HG02943 (cell line): ENCODE measurements around the gene PCDHGA1.
A peak's percentile ranks its signal among the peaks of the same experiment; 100 is the strongest.
"Not testable (repeated sequence)": the region's sequence is repeated elsewhere in the genome, so short reads cannot be mapped to it uniquely, and the experiment has no call there.

ENCODE experiments used
- ATAC-seq: cut with Tn5 transposase; IDR thresholded peaks from one replicate; pipeline ENCODE4 v1.9.1; 2021; ENCODE audit warnings: mild to moderate bottlenecking, low read depth, moderate library complexity; ENCODE audit not compliant: unreplicated experiment

PCDHGA1 gene

GRCh38 chr5:141330299-141331080 is at the start of gene PCDHGA1:
PCDHGA1 (plus strand) TSS chr5:141330514.
- no peak for ATAC-seq

GRCh38 chr5:141298376-141298775 is 31.9 kb upstream of the PCDHGA1 start:
- no peak for ATAC-seq

DNA sequence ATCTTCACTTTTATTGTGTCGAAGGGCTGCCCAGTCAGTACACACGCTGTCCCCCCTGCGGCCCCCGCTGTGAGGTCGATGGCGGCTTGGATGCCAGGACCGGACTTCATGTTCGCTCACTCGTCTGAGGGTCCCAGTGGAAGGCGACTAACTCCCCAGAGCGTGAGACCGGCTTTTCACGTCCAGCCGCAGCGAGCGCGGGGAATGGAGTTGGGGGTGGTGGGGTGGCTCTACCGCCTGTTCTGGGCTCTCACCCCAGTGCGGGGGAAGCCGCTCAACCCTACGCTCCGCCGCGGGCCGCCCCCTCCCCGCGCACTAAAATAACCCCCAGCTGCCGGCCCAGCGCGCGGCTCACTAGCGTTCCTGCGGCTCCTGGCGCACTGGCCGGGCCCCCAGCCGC is 26.6 kb upstream of the PCDHGA1 start, which contains the start of gene SLC25A2:
Gene SLC25A2 (minus strand): TSS at position 294 of the 400 bp plus-strand sequence. CDS start 184 bp downstream, at position 110.
- no peak for ATAC-seq

GRCh38 chr5:141306630-141307029 is 23.7 kb upstream of the PCDHGA1 start:
- ATAC-seq, result no peak

- ATAC-seq, result no peak
These were observed 16.6 kb upstream of the PCDHGA1 start for GRCh38 chr5:141313711-141314110.

- ATAC-seq, result not testable (repeated sequence)
These were observed 13.4 kb upstream of the PCDHGA1 start for GRCh38 chr5:141316963-141317362.

DNA sequence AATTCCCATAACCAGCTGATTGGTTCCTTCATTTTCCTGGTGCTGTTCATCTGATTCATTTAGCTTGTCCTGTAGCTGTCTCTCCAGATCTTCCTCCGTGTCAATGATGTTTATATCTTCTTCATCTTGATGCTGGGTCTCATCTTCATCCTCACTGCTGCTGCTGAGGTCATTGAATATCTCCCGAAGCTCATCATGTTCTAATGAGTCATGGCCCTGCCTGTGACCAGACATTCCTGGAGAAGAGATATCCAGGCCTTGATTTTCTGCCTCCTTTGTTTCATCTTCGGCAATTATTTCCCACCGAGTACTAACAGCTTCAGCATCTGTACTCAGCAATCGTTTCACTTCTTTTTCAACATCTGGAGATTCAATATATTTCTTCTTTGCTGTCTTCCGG is 11.1 kb upstream of the PCDHGA1 start:
- ATAC-seq, result no peak

DNA sequence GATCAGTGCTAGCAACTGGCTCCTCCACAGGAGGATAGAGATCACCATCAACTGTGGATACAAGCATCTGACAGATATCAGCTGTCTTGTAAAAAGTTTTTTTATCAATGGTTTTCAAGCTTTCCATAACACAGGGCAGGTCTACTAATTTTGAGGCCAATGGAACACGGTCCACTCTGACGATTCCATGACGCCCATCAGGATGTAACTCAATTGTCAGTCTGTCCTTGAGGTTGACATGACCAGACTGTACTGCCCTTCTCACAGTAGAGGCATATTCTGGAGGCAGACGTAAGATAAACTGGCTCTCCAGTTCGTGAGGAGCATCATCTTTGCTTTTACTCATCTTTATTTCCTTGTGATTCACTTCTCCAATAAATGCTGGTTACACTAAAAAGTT is 10.6 kb upstream of the PCDHGA1 start:
- no peak for ATAC-seq

- peak; percentile 95 for ATAC-seq
These were observed 9.8 kb upstream of the PCDHGA1 start, which contains the start of gene TAF7 for GRCh38 chr5:141320225-141321169. TAF7 (minus strand) TSS chr5:141320784; CDS start chr5:141320044, 740 bp downstream.

DNA sequence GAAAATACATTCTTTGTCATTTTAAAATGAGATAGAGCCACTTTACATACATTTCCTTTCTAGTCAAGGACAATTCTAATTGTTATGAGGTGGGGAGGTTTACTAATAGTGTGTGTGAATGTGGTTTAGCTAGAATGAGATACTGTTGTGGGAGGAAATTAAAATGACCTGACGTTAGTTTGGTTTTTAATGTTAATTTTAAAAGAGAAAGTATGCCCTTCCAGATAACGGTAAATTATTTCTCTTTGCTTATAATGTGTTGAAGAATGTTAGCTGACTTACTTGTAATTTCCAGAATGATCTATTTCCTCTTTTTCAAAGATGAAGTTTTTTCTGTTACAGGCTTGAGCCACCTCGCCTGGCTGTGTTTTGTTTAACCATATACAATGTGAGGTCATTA is 8.1 kb upstream of the PCDHGA1 start:
- no peak for ATAC-seq

DNA sequence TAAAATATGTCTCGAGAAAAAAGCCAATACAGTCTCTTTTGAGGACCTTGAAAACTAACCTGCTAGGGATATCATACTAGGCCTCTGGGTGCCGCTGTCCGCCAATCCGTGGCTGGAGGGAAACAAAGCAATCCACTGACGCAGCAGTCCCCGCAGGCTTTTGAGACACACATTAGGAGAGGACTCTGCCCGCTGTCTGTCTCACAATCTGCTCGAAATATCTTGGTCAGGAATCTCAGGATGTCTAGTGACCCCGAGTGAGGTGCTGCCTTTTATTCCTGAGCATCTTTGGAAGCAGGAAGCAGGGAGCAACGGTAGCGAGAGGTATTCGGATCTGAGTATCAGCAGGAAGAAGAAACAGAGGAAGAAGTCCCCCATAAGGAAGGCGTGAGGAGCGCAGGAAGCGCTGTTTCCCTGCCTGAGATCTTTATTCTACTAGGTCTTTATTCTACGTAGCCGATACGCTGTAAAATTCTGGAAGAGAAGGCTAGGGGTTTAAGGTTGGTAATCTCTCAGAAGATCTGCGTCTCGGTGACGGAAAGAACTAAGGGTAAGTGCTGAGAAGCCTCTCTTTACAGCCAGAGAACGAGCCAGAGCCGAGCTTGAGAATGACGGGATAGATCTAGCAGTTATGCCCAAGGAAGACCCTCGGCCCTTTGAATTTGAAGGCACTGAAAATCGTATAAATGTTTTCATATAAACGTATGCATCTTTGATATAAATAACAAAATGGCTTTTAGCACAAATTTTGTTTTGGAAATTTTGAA is 4.0 kb upstream of the PCDHGA1 start:
- peak; percentile 80 for ATAC-seq

DNA sequence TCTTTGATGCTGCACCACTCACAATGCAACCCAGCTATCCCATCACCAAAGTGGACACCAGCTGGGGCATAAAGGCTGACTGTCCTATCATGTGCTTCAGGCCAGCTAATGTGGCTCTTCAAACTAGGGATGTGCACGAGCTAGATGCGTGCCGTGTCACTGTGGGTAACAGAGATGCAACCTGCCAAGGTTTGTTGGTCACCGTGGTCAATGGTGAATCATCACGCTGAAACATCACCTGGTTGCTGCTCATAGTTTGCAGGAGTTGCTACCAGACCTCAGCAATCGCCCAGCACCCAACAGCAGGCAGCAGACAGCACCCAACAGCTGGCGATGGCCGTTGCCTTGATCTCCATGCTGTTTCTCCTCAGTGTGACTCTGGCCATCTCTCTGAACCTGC is 2.1 kb upstream of the PCDHGA1 start:
- ATAC-seq, result no peak

DNA sequence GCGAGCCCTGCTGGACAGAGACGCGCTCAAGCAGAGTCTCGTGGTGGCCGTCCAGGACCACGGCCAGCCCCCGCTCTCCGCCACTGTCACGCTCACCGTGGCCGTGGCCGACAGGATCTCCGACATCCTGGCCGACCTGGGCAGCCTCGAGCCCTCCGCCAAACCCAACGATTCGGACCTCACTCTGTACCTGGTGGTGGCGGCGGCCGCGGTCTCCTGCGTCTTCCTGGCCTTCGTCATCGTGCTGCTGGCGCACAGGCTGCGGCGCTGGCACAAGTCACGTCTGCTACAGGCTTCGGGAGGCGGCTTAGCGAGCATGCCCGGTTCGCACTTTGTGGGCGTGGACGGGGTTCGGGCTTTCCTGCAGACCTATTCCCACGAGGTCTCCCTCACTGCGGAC is 2.3 kb downstream of the PCDHGA1 start:
- not testable (repeated sequence) for ATAC-seq

DNA sequence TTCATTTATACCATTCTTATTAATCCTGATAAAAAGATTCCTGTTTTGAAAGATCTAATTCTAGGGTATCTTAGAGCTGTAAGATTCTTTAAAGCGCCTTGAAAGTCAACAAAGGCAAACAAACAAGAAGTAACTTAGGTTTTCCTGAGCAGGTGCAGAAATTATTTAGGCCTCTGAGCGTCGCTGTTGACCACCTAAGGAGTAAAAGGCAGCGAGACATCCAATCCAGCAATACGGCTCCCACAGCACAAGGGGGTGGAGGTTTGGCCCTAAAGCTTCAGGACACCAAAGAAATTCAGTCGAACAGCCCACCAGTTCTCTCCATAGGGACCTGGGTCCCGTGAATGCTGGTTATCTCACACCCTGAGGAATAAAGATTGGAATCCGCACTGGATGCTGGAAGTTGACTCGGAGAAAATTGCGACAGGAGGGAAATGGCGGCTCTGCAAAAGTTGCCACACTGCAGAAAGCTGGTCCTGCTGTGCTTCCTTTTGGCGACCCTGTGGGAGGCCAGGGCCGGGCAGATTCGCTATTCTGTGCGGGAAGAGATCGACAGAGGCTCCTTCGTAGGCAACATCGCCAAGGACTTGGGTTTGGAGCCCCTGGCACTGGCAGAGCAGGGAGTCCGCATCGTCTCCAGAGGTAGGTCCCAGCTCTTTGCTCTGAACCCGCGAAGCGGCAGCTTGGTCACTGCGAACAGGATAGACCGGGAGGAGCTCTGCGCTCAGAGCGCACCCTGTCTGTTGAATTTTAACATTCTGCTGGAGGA is 8.4 kb downstream of the PCDHGA1 start, which contains the start of gene PCDHGA2:
Gene PCDHGA2 (plus strand): TSS at position 223 of the 769 bp plus-strand sequence.
- no peak for ATAC-seq

- ATAC-seq, result not testable (repeated sequence)
These were observed 10.6 kb downstream of the PCDHGA1 start for GRCh38 chr5:141340781-141341354.

GRCh38 chr5:141342773-141343172 is 12.5 kb downstream of the PCDHGA1 start:
- ATAC-seq, result no peak

DNA sequence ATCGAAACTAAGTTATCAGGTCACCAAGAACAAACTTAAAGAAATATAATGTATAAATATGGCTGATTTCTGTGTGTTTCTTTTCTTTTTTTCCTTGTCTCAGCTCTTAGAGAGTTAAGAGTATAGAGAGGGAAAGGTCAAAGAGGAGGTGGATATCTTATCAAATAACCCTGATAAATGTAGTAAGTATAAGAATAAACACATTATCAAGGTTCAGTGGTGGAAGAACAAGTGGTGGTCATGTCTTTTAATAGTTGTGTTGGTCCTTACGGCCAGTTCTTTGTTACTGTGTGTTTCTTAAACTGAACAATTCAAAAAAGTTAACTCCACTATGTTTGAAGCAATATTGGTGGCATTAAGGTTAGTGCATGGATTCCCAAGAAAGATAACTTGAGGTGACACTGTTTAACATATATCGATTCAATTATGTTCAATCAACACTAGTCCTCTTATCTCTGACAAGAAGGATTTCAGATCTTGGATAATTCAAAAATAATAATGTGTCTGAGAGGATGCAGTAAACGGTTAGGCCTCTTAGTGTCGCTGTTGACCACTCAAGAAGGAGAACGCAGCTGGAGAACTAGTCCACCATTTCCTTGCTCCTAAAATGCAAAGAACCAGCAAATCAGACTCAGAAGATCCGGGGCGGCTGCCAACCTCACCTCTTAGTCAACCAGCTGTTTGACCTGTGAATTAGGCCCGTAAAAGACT is 13.1 kb downstream of the PCDHGA1 start, which contains the start of gene PCDHGA3:
Gene PCDHGA3 (plus strand): TSS at position 588 of the 711 bp plus-strand sequence. CDS start 205 bp downstream, outside the sequence.
- ATAC-seq, result no peak

DNA sequence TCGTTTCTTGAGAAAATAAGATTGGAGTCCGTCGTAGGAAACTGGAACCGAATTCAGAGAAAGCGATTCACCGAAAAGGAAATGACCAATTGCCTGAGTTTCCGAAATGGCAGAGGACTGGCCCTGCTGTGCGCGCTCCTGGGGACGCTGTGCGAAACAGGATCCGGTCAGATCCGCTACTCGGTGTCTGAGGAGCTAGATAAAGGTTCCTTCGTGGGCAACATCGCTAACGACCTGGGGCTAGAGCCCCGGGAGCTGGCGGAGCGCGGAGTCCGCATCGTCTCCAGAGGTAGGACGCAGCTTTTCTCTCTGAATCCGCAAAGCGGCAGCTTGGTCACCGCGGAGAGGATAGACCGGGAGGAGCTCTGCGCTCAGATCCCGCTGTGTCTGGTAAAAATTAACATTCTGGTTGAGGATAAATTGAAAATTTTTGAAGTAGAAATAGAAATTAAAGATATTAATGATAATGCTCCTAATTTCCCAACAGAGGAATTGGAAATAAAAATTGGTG is 13.7 kb downstream of the PCDHGA1 start:
- no peak for ATAC-seq
